Measurements from ENCODE around the gene ZNF225. TPM values are rescaled to one million over a fixed set of nuclear protein-coding genes. Genes with fewer than 3 reads are reported as not detected.
A peak's percentile ranks its signal among the peaks of the same experiment; 100 is the strongest.

ZNF225 gene
- total RNA-seq, 1 experiment from 2014 or later, result 3.5 TPM

DNA sequence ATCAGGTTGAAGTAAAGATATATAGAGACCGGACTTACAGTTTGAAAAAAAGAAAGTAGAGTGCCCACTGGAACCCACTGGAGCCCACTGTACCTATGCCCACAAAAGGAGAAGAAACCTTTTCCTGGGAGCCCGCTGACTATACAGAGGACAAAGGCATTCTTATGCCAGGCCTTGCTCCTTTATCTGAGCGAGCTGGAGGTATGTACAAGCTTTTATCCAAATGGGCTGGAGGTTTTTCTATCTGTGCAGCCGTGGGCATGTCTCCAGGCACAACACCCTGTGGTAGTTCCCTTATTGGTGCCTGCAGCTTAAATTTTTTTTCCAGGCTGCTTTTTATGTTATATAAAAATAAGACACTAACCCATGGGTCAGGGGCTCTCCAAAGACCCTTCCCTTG is 36.6 kb downstream of the ZNF225 start:
- Histone ChIP-seq H3K27me3 (ENCODE audit: control insufficient read depth, insufficient read depth, low read length) (no peaks in the 10 kb centered on the region), H3K4me3 (ENCODE audit: low read depth in 2 of 2, low read length in 2 of 2) (no peak overlapping the region), H3K4me1 (ENCODE audit: control insufficient read depth, insufficient read depth, low read length) (no peaks in the 10 kb centered on the region), H3K9me3 (ENCODE audit: control insufficient read depth, insufficient read depth, low read depth, low read length) (peaks cover 8% of the 10 kb centered on the region; the same call in 1 of the 2 replicates), H3K27ac (ENCODE audit: low read length) (no peak overlapping the region), H3K36me3 (ENCODE audit: control insufficient read depth, insufficient read depth, low read length) (peaks cover 2% of the 10 kb centered on the region; the same call in 1 of the 2 replicates)
- ChIA-PET POLR2A (no interaction called here), CTCF (no interaction called here)
- no peak for TF ChIP-seq TCF7L2 (IDR thresholded peaks at IDR 0.05; ENCODE audit: low read depth, low read length)
- TF ChIP-seq, protein P1, sequence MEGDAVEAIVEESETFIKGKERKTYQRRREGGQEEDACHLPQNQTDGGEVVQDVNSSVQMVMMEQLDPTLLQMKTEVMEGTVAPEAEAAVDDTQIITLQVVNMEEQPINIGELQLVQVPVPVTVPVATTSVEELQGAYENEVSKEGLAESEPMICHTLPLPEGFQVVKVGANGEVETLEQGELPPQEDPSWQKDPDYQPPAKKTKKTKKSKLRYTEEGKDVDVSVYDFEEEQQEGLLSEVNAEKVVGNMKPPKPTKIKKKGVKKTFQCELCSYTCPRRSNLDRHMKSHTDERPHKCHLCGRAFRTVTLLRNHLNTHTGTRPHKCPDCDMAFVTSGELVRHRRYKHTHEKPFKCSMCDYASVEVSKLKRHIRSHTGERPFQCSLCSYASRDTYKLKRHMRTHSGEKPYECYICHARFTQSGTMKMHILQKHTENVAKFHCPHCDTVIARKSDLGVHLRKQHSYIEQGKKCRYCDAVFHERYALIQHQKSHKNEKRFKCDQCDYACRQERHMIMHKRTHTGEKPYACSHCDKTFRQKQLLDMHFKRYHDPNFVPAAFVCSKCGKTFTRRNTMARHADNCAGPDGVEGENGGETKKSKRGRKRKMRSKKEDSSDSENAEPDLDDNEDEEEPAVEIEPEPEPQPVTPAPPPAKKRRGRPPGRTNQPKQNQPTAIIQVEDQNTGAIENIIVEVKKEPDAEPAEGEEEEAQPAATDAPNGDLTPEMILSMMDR (IDR thresholded peaks at IDR 0.05), result no peak
- no peak for TF ChIP-seq REST (IDR thresholded peaks at IDR 0.05; ENCODE audit: insufficient read depth in 1 of 2, low read depth in 2 of 2, low read length in 1 of 2)
- TF ChIP-seq SIN3A (IDR thresholded peaks at IDR 0.05; ENCODE audit: borderline replicate concordance, insufficient read depth, low read depth, low read length), result no peak
- TF ChIP-seq POLR2AphosphoS5 (IDR thresholded peaks at IDR 0.05; ENCODE audit: low read depth, low read length), result no peak
- ATAC-seq (no peak), DNase-seq (ENCODE audit: low read depth, low spot score) (no peak)
- BruUV-seq (replicated peaks), result TSS peak; percentile 65
- intact Hi-C loops (cut with micrococcal nuclease; ENCODE audit: unreplicated experiment), result no loop called here
- in situ Hi-C loops (cut with HindIII; ENCODE audit: low pct_unique_long_range_greater_than_20kb, low sequenced_read_pairs), result no loop called here

DNA sequence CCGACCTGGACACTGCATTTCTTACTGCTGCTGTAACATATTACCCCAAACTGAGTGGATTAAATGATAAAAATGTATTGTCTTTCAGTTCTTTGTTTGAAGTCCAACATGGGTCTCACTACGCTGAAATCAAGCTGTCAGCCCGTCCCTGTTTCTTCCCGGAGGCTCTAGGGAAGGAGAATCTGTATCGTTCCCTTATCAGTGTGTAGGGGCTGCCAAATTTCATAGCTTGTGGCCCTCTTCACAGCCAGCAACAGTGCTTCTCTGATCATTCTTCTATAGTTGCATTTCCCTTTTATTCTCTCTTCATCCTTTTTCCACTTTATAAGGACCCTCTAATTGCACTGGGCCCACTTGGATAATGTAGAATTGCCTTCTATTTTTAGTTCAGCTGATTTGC is 38.3 kb downstream of the ZNF225 start:
- CTCF ChIA-PET, result no interaction called here

More for the DNA sequence above, 38.3 kb downstream of the ZNF225 start:
- no peak overlapping the region for H3K4me3 ChIP-seq (ENCODE audit: low read depth in 2 of 2, low read length in 2 of 2)
- H3K27ac ChIP-seq (ENCODE audit: low read length), result no peak overlapping the region
- in situ Hi-C loops (cut with HindIII; ENCODE audit: low pct_unique_long_range_greater_than_20kb, low sequenced_read_pairs), result no loop called here
- TF ChIP-seq REST (IDR thresholded peaks at IDR 0.05; ENCODE audit: insufficient read depth in 1 of 2, low read depth in 2 of 2, low read length in 1 of 2) (no peak), POLR2AphosphoS5 (IDR thresholded peaks at IDR 0.05; ENCODE audit: low read depth, low read length) (no peak), SIN3A (IDR thresholded peaks at IDR 0.05; ENCODE audit: borderline replicate concordance, insufficient read depth, low read depth, low read length) (no peak)
- TF ChIP-seq, protein P1 (IDR thresholded peaks at IDR 0.05), result no peak
- no TSS peak for BruUV-seq (replicated peaks)
- H3K9me3 ChIP-seq (ENCODE audit: control insufficient read depth, insufficient read depth, low read depth, low read length), result peaks cover 25% of the 10 kb centered on the region
- POLR2A ChIA-PET, result no interaction called here
- no peak for ATAC-seq
- H3K27me3 ChIP-seq (ENCODE audit: control insufficient read depth, insufficient read depth, low read length), result no peaks in the 10 kb centered on the region
- no peaks in the 10 kb centered on the region for H3K4me1 ChIP-seq (ENCODE audit: control insufficient read depth, insufficient read depth, low read length)
- H3K36me3 ChIP-seq (ENCODE audit: control insufficient read depth, insufficient read depth, low read length), result peaks cover 4% of the 10 kb centered on the region; the same call in 1 of the 2 replicates
- intact Hi-C loops (cut with micrococcal nuclease; ENCODE audit: unreplicated experiment), result no loop called here
- no peak for DNase-seq (ENCODE audit: low read depth, low spot score)

Measured in Panc1 (cell line).